Left ventricle myocardium inferior (tissue), 1 donor: Measurements from ENCODE around the gene GLP1R. TPM values are rescaled to one million over a fixed set of nuclear protein-coding genes. Genes with fewer than 3 reads are reported as not detected.

Experiments
- DNase-seq: peaks from one replicate; pipeline ENCODE4 v3.0.0-alpha.2; 2020
- H3K27ac ChIP-seq: fragments of 200-600 bp; replicated peaks from 2 replicates; pipeline ENCODE4 v1.8.0; 2021
- H3K27me3 ChIP-seq: fragments of 200-600 bp; 2 replicates; pipeline ENCODE4 v1.8.0; 2021; ENCODE audit warnings: low read depth
- H3K36me3 ChIP-seq: fragments of 200-600 bp; 2 replicates; pipeline ENCODE4 v1.8.0; 2021
- H3K4me1 ChIP-seq: fragments of 200-600 bp; 2 replicates; pipeline ENCODE4 v1.8.0; 2021
- H3K4me3 ChIP-seq: fragments of 200-600 bp; 2 replicates; pipeline ENCODE4 v1.8.0; 2021; ENCODE audit warnings: mild to moderate bottlenecking, moderate library complexity
- H3K9me3 ChIP-seq: fragments of 200-600 bp; replicated peaks from 2 replicates; pipeline ENCODE4 v1.8.0; 2021
- intact Hi-C: fragments of 100-400 bp; cut with micrococcal nuclease; formaldehyde crosslinking; loops from one replicate; pipeline ENCODE4 v1.11.0; 2022
- total RNA-seq: library from RNA; stranded (reverse); fragmentation: NEBNext Ultra II Directional; extraction: Animal tissue kit (Norgen Biotek cat#: 25700); gene quantifications from one replicate; pipeline ENCODE4 v1.2.1, GENCODE V29; 2021
- TF ChIP-seq, protein P1 (sequence below): fragments of 200-600 bp; IDR thresholded peaks from 2 replicates; pipeline ENCODE4 v1.8.0; 2021; ENCODE audit warnings: antibody characterized with exemption, mild to moderate bottlenecking, borderline replicate concordance
- donor health status: DM: no; HTN: yes; CAD: no; lungs with severe emphysema.

The GLP1R gene
- total RNA-seq, 1 donor from 2014 or later = 7.5 TPM

DNA sequence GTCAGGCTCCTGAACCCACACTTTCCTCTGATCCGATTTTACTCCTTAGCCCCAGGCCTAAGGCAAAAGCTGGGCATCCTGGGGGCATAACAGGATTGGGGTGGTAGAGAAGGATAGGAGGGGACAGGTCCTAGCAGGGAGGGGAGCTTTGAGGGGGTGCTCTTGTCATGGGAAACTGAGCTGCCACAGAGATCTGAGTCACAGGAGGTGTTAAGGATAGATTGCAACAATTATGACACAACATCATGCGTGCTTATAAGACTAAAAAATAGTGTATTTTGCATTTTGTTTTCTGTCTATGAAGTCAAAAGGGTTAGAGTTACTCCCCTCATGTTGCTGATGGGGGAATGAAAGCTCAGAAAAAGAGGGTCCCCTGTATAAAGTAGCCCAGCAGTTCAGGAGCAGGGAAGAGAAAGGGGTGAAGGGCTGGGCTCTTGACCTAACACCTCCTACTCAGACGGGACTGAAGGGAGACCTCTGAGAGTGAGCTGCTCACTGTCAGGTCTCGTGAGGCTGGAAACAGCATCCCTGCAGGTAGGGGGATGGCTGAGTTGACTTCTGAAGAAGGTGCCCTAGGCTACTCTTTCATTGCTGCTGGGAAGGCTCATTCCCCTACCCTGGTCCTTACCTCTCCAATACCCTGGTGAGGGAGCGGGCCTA is 2.0 kb downstream of the GLP1R start:
- H3K9me3 ChIP-seq = no peaks in the 10 kb centered on the region
- DNase-seq = no peak
- no peak overlapping the region for H3K27ac ChIP-seq
- H3K4me3 ChIP-seq = peak overlapping the region; percentile 70
- H3K4me1 ChIP-seq = peaks cover 51% of the 10 kb centered on the region
- TF ChIP-seq, protein P1, sequence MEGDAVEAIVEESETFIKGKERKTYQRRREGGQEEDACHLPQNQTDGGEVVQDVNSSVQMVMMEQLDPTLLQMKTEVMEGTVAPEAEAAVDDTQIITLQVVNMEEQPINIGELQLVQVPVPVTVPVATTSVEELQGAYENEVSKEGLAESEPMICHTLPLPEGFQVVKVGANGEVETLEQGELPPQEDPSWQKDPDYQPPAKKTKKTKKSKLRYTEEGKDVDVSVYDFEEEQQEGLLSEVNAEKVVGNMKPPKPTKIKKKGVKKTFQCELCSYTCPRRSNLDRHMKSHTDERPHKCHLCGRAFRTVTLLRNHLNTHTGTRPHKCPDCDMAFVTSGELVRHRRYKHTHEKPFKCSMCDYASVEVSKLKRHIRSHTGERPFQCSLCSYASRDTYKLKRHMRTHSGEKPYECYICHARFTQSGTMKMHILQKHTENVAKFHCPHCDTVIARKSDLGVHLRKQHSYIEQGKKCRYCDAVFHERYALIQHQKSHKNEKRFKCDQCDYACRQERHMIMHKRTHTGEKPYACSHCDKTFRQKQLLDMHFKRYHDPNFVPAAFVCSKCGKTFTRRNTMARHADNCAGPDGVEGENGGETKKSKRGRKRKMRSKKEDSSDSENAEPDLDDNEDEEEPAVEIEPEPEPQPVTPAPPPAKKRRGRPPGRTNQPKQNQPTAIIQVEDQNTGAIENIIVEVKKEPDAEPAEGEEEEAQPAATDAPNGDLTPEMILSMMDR = no peak
- peaks cover 41% of the 10 kb centered on the region for H3K27me3 ChIP-seq
- no peaks in the 10 kb centered on the region for H3K36me3 ChIP-seq
- intact Hi-C loops = no loop called here

DNA sequence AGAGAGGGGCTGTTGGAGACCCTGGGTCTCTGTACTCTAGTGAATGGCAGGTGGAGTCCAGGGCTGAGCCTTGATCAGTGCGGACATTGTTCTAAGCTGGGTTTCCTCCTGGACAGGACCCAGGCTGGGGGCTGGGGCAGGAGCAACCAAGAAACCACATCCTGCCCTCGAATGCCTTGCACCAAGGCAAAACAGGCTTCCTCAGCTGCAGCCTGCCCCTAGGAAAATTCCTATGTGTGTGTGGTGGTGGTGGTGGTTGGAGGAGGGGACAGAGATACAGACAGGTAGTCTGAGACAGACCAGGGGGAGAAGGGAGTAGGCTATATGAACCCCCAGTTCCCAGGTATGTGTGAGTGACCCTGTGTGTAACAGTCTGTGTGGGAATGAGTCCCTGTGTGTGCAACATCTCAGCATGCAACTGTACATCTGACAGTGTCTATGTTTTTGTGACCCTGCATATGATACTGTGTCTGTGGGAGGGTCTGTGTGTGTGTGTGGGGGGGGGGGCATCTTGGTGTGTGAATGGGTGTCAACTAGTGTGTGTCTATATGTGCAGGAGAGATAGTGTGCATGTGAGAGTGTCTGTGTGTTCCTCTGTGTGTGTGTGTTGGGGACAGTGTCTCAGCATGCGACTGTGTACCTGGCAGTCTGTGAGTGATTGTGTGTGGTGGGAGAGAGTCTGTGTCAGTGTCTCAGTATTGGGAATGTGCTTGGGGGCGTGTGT is 3.0 kb downstream of the GLP1R start:
- Histone ChIP-seq H3K27ac (no peak overlapping the region), H3K4me1 (peaks cover 61% of the 10 kb centered on the region), H3K9me3 (no peaks in the 10 kb centered on the region), H3K4me3 (peak overlapping the region; percentile 6), H3K27me3 (peaks cover 38% of the 10 kb centered on the region), H3K36me3 (no peaks in the 10 kb centered on the region)
- intact Hi-C loops = no loop called here
- TF ChIP-seq, protein P1 = no peak
- no peak for DNase-seq

DNA sequence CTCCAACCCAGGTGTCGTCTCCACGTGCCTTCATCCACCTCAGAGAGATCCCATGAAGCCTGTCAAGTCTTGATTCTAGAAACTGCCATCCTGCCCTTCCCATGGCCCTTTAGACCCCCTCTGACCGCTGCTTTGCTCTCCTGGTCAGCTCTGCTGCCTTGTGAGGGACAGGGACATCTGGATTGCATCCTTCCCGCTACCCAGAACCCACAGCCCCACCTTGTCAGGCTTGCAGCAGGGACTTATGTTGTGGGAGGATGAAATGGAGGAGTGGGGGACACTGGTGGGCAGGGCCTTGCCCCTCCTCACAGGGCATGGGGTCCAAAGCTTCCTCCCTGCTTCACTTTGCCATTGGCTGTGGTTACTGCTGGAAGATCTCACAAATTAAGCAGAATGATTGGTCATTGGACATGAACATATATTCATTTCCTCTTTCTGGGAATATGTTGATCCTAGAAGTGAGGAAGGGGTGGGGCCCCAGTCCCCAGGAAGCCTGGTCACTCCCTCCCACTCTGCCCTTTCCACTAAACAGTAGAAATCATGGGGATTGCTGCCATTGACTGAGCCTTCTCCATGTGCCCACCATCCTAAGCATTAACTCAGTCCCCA is 4.5 kb downstream of the GLP1R start:
- H3K27ac ChIP-seq = no peak overlapping the region
- intact Hi-C loops = no loop called here
- DNase-seq = no peak
- no peak overlapping the region for H3K4me3 ChIP-seq
- no peaks in the 10 kb centered on the region for H3K36me3 ChIP-seq
- H3K27me3 ChIP-seq = peaks cover 26% of the 10 kb centered on the region
- H3K4me1 ChIP-seq = peaks cover 68% of the 10 kb centered on the region
- TF ChIP-seq, protein P1 = no peak
- no peaks in the 10 kb centered on the region for H3K9me3 ChIP-seq

DNA sequence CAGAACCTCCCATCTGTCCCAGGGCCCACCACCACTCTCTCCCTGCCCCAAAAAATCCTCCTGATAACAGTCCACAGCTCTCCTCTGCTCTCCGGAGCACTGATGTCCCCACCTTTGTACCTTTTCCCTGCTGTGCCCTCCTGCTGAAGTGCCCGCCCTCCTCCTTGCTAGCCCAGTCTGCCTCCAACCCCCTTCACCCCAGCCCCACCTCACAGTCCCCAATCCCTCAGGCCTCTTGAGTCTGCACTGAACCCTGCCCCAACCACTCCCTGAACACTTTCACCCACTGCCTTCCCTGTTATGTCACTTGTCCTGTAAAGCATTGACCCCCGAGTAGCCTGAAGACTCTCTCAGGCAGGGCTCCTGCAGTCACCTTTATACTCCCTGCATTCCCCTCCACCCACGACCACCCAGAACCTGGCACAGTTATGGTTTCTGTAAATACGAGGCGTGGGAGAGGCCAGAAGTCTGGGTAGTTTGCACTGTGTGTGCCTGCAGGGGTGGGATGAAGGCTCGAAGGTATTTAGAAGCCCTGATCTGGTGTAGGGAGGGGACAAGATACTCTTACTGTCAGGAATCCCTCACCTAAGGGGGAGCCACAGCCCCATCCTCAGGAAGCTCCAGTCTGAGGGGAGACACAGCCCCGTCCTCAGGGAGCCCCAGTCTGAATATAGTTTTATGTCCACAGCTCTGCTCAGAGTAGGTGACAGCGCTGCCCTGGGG is 5.4 kb downstream of the GLP1R start:
- Histone ChIP-seq H3K4me3 (no peak overlapping the region), H3K4me1 (peaks cover 59% of the 10 kb centered on the region), H3K27me3 (peaks cover 22% of the 10 kb centered on the region), H3K9me3 (no peaks in the 10 kb centered on the region), H3K36me3 (peaks cover 2% of the 10 kb centered on the region), H3K27ac (peak overlapping the region; percentile 52)
- intact Hi-C loops = no loop called here
- no peak for DNase-seq
- TF ChIP-seq, protein P1 = no peak

DNA sequence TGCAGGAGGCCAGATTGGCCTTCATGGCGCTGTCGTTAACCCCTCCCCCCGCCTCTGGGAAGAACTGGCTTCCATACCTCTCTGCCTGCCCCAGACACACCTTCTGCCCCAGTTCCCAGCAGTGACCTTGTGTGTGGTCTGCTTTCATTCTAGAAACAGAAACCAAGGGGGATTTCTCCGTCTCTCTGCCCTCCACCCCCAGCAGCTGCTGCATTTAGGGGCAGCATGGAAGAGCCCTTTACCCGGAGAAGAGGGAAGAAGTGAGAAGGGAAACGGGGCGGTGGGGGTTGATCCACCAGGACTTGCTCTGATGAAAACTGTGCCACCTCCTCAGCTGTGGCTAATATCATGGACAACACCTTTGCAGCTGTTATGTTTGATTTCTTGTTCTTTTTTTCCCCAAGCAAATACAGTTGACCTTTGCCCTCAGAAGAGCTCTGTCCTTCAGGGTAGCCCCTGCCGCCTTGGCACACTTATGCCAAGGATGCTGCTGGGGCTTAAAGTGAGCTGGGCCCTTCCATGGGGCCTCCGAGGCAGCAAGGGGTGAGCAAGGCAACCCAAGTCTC is 6.1 kb downstream of the GLP1R start:
- H3K27ac ChIP-seq = peak overlapping the region; percentile 52
- peaks cover 21% of the 10 kb centered on the region for H3K27me3 ChIP-seq
- no peak overlapping the region for H3K4me3 ChIP-seq
- H3K9me3 ChIP-seq = no peaks in the 10 kb centered on the region
- no peak for DNase-seq
- intact Hi-C loops = no loop called here
- peaks cover 56% of the 10 kb centered on the region for H3K4me1 ChIP-seq
- peaks cover 4% of the 10 kb centered on the region for H3K36me3 ChIP-seq
- TF ChIP-seq, protein P1 = no peak
